HUES6 (cell line): ENCODE data around the gene L3MBTL4.

Experiments
- H3K27ac ChIP-seq: 2 replicates; pipeline ENCODE4 v1.7.0; 2013; ENCODE audit warnings: low read depth, mild to moderate bottlenecking, low read length, inconsistent platforms
- H3K27me3 ChIP-seq: 2 replicates; pipeline ENCODE4 v1.6.1; 2013; ENCODE audit warnings: low read length; ENCODE audit not compliant: control insufficient read depth, insufficient read depth
- H3K36me3 ChIP-seq: 2 replicates; pipeline ENCODE4 v1.6.1; 2013; ENCODE audit warnings: low read length; ENCODE audit not compliant: control insufficient read depth, insufficient read depth
- H3K4me1 ChIP-seq: 2 replicates; pipeline ENCODE4 v1.6.1; 2013; ENCODE audit warnings: low read length; ENCODE audit not compliant: control insufficient read depth, insufficient read depth
- H3K4me3 ChIP-seq: 2 replicates; pipeline ENCODE4 v1.5.1; 2013; ENCODE audit warnings: low read depth, low read length
- H3K9ac ChIP-seq: one replicate; pipeline ENCODE4 v1.6.1; 2013; ENCODE audit warnings: mild to moderate bottlenecking, low read length
- H3K9me3 ChIP-seq: 2 replicates; pipeline ENCODE4 v1.6.1; 2013; ENCODE audit warnings: low read depth, low read length; ENCODE audit not compliant: control insufficient read depth, insufficient read depth

L3MBTL4 gene

DNA sequence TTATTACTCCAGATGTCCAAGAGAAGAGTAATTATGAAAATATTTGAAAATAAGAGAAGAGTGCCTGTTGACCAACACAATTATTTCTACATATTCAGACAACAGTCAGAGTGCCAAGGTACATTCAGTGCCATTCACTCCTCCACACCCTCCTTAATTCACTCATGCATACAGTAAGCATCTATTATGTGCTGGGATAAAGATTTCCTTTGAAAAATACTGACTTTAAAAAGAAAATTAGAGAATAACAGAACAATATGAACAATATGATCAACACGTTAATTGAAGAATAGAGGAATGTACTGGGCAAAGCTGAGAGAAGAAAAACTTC is 203.6 kb downstream of the L3MBTL4 start:
- Histone ChIP-seq H3K27me3 (no peaks in the 10 kb centered on the region), H3K36me3 (no peaks in the 10 kb centered on the region), H3K4me1 (no peaks in the 10 kb centered on the region), H3K9me3 (no peaks in the 10 kb centered on the region), H3K4me3 (no peak overlapping the region), H3K27ac (no peak overlapping the region), H3K9ac (no peak overlapping the region)

DNA sequence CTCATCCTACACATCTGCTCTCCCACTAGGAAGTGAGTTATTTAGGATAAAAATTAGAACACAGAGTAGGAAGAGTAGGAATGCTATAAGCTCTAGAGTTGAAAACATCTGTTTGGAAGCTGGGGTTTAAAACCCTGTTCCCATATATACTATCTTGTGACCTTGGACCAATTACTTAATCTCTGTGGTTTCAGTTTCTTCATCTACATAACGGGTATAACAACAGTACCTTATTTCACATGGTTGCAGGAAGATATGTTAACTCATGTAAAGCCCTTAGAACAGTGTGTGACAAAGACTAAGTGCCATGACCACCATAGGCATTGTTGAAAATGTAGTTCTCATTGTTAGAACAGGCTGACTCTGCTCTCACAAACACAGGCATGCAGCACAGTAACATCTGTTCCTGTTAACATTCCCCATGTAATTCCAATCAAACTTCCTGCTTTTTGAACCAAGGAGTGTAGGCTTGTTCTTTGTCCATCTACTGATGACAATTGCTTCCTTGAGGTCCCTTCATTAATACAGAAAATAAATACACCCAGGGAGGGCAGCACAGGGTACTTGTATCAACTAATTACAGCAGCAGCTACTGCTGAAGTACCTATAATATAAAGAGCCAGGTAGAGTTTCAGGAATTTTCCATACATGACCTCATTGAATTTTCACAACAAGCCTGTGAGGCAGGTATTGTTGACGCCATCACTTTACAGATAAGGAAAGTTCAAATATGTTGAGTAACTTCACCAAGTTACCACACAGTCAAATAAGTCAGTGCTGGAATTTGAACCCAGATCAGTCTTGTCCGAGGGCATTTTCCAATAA is 204.2 kb downstream of the L3MBTL4 start:
- H3K9me3 ChIP-seq = no peaks in the 10 kb centered on the region
- no peak overlapping the region for H3K9ac ChIP-seq
- H3K36me3 ChIP-seq = no peaks in the 10 kb centered on the region
- H3K4me1 ChIP-seq = no peaks in the 10 kb centered on the region
- no peak overlapping the region for H3K27ac ChIP-seq
- H3K27me3 ChIP-seq = no peaks in the 10 kb centered on the region
- H3K4me3 ChIP-seq = no peak overlapping the region

DNA sequence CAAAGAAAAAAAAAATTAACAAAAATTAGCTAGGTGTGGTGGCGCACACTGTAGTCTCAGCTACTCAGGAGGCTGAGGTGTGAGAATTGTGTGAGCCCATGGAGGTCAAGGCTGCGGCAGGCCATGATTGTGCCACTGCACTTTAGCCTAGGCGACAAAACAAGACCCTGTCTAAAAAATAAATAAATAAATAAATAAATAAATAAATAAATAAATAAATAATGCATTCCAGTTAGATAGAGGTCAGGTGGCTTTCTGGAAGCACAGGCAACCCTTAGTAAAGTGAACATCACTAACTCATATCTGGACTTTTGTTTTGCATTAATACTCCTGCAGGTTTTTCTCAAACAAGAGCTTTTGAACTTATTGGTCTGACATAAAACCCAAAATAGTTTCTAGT is 206.8 kb downstream of the L3MBTL4 start:
- H3K27ac ChIP-seq = no peak overlapping the region
- no peaks in the 10 kb centered on the region for H3K27me3 ChIP-seq
- no peaks in the 10 kb centered on the region for H3K36me3 ChIP-seq
- H3K9me3 ChIP-seq = no peaks in the 10 kb centered on the region
- no peak overlapping the region for H3K9ac ChIP-seq
- H3K4me3 ChIP-seq = no peak overlapping the region
- H3K4me1 ChIP-seq = no peaks in the 10 kb centered on the region

DNA sequence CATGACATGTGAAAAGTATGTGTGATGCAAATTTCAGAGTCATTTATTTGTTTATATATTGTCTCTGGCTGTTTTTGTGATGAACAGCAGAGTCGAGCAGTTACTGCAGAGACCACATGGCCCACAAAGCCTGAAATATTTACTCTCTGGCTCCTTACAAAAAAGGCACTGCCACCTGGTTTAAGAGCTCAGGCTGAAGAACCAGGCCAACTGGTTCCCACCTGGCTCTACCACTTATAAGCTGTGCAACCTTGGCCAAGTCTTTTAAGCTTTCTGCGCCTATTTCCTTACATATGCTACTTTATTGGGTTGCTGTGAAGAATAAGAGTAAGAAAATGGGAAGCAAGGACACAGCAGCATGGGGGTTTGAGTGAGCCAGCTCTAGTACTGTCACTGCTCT is 207.6 kb downstream of the L3MBTL4 start:
- Histone ChIP-seq H3K27me3 (no peaks in the 10 kb centered on the region), H3K36me3 (no peaks in the 10 kb centered on the region), H3K4me3 (no peak overlapping the region), H3K27ac (no peak overlapping the region), H3K4me1 (no peaks in the 10 kb centered on the region), H3K9ac (no peak overlapping the region), H3K9me3 (no peaks in the 10 kb centered on the region)

DNA sequence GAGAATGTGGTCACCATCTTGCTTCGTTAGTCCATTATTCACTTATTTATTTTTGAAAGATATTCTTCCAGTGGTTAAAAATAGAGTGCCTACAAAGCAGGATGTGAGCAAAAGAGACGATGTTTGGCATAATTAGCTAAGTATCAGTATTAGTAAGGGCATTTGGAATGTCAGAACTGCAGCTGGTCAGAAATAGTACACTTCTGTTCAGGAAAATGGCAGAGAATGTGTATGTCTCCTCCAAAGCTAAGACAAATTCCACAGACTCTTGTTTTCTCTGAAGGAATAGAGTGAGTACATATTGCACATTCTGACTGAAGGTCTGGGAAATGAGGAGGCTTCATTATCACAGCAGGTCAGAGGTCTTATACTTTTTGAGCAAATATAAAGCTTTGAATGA is 209.0 kb downstream of the L3MBTL4 start:
- Histone ChIP-seq H3K9me3 (no peaks in the 10 kb centered on the region), H3K27ac (no peak overlapping the region), H3K9ac (no peak overlapping the region), H3K4me3 (no peak overlapping the region), H3K27me3 (no peaks in the 10 kb centered on the region), H3K36me3 (no peaks in the 10 kb centered on the region), H3K4me1 (no peaks in the 10 kb centered on the region)

DNA sequence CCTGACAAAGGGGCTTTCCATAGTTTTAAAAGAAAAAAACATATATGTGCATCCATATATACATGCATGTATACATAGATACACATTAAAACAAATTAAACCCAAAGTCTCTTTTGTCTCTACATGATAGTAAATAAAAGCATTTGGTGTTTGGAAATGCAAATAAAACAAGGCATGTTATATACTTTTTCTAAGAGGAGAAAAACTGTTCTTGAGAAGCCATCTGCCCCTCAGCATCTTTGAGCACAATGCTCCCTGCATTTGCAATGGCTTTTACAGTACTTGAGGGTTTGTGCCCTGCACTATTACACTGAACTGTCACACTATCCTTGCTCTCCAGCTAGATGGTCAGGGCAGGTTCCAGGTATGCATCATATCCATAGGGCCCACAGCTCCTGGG is 210.2 kb downstream of the L3MBTL4 start:
- Histone ChIP-seq H3K9ac (no peak overlapping the region), H3K36me3 (no peaks in the 10 kb centered on the region), H3K4me3 (no peak overlapping the region), H3K4me1 (no peaks in the 10 kb centered on the region), H3K27ac (no peak overlapping the region), H3K27me3 (no peaks in the 10 kb centered on the region), H3K9me3 (no peaks in the 10 kb centered on the region)

DNA sequence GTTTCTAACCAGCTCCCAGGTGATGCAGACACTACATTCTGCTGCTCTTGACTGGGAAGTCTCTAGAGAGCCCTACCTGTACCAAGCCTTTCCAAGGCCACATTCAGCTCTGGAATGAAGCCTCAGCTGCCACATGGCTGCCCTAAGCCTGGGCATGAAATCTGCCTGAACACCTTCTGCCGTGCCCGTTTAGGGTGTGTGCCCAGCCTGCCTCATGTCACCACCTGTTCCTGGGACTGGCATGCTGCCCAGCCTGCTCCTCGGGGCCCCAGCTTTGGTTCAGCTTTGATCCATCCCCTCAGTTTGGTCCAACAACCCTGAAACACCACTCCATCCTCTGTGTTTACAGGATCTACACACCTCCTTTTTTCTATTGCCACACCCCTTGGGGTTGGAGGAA is 210.9 kb downstream of the L3MBTL4 start:
- no peaks in the 10 kb centered on the region for H3K4me1 ChIP-seq
- no peaks in the 10 kb centered on the region for H3K36me3 ChIP-seq
- H3K27ac ChIP-seq = no peak overlapping the region
- no peaks in the 10 kb centered on the region for H3K27me3 ChIP-seq
- no peak overlapping the region for H3K4me3 ChIP-seq
- H3K9ac ChIP-seq = no peak overlapping the region
- no peaks in the 10 kb centered on the region for H3K9me3 ChIP-seq

DNA sequence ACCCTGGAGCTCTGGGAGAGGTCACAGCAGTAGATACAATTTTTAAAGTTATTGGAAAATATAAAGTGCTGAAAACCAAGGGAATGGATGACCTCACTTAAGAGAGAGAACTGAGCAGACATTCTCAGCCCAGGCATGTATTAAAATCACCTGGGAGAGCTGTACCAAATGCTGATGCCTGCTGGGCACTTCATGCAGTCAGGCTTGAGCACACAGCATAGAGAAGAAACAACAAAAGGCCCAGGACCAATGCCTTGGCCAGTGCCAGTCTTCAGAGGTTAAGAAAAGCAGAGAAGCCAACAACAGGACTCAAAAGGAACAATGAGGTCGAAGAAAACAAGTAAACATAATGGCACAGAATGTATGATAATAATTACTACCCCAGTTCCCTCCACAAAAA is 211.8 kb downstream of the L3MBTL4 start:
- Histone ChIP-seq H3K4me3 (no peak overlapping the region), H3K9me3 (no peaks in the 10 kb centered on the region), H3K4me1 (no peaks in the 10 kb centered on the region), H3K36me3 (no peaks in the 10 kb centered on the region), H3K27ac (no peak overlapping the region), H3K9ac (no peak overlapping the region), H3K27me3 (no peaks in the 10 kb centered on the region)

DNA sequence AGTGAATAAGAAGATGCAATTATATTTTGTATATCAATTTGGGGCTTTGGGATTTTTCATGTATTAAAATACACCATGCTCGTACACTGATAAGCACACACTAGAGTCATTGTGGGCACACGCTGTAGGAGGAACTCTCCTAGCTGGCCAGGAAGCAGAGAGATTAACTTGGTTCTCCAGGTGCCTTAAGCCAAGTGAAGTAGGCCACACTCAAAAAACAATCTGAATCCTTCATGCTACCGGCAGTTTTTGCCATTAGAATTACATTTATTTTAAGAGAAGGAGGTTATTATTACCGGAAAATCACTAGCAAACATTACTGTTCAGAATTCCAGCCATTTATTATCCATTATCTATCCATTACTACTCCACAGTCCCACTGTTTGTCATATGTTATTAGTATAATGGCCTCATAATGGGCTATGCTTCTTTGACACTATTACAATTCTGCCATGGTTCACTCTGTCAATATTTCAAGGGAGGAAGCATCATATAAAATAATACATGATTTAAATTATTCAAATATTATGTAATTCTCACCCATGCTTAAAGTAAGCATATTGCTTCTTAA is 214.4 kb downstream of the L3MBTL4 start:
- no peak overlapping the region for H3K4me3 ChIP-seq
- H3K9ac ChIP-seq = no peak overlapping the region
- H3K36me3 ChIP-seq = no peaks in the 10 kb centered on the region
- H3K4me1 ChIP-seq = no peaks in the 10 kb centered on the region
- H3K9me3 ChIP-seq = no peaks in the 10 kb centered on the region
- no peaks in the 10 kb centered on the region for H3K27me3 ChIP-seq
- H3K27ac ChIP-seq = no peak overlapping the region

DNA sequence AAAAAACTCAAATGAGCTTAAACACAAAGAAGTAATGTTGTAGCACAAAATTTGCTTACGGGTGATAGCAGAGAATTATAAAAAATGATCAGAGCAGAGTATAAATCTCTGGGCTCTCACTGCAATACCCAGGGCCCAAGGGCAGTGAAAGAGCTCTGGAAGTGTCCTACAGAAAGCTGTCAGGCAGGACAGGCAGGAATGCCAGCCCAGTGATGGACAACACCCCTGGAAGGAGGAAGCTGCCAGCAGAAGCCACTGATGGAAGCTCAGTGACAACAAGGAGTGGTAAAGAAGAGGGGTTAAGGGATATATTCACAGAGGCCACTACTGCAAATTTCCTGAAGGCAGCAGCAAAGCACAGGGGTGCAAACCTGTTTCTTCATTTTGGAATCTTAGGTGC is 214.9 kb downstream of the L3MBTL4 start:
- no peak overlapping the region for H3K9ac ChIP-seq
- H3K27ac ChIP-seq = no peak overlapping the region
- no peaks in the 10 kb centered on the region for H3K4me1 ChIP-seq
- H3K36me3 ChIP-seq = no peaks in the 10 kb centered on the region
- no peaks in the 10 kb centered on the region for H3K9me3 ChIP-seq
- no peak overlapping the region for H3K4me3 ChIP-seq
- H3K27me3 ChIP-seq = no peaks in the 10 kb centered on the region

DNA sequence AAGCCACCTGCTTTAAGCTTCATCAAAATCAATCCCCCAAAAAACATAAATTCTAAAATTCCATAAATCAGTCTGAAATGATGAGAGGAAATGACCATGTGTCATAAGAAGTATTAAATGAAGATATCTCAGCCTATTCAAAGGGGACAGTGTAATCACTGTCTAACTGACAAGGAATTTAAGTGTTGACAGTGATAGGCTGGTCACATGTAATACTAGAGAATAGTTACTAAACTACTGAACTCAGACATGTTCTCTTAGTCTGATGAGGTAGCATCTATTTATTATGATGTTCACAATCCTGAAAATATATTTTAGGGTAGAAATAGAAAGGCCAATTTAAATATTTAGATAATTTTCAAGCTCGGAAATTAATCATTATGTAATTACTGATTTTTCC is 216.1 kb downstream of the L3MBTL4 start:
- no peak overlapping the region for H3K27ac ChIP-seq
- no peaks in the 10 kb centered on the region for H3K27me3 ChIP-seq
- no peaks in the 10 kb centered on the region for H3K4me1 ChIP-seq
- no peaks in the 10 kb centered on the region for H3K36me3 ChIP-seq
- H3K9ac ChIP-seq = no peak overlapping the region
- no peaks in the 10 kb centered on the region for H3K9me3 ChIP-seq
- H3K4me3 ChIP-seq = no peak overlapping the region
